Inferior parietal cortex (tissue), 1 donor: ENCODE results near the gene MGLL.
"Not testable (repeated sequence)": the region's sequence is repeated elsewhere in the genome, so short reads cannot be mapped to it uniquely, and the experiment has no call there.

ENCODE experiments used
- DNase-seq: peaks from one replicate; pipeline ENCODE4 v3.0.0-alpha.2; 2016; ENCODE audit errors: extremely low spot score

The MGLL gene

DNA sequence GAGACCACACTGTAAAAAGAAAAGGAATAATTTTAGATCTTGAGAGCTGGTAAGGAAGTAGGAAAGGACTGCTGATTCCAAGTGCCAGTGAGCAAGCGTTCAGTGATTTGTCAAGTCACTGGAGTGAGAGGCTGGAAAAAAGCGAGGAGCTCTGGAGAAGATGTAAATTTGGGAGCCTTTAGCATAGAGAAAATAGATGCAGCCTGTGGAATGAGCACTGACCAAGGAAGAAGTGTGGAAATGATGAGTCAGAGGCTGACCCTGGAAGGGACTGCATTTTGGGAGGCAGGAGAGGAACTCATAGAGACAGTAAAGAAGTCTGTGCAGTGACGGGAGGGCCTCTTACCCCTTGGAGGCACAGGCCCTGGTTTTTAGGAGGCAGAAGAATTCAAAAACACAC lies 166.7 kb downstream of the MGLL start:
- no peak for DNase-seq

GRCh38 chr3:127654993-127655392 lies 167.3 kb downstream of the MGLL start:
- not testable (repeated sequence) for DNase-seq

- no peak for DNase-seq
Observed at GRCh38 chr3:127654374-127654773, 167.9 kb downstream of the MGLL start.

GRCh38 chr3:127652246-127652995 lies 169.9 kb downstream of the MGLL start:
- DNase-seq = peak; percentile 72

- DNase-seq = no peak
Observed at GRCh38 chr3:127651516-127652172, 170.7 kb downstream of the MGLL start.

DNA sequence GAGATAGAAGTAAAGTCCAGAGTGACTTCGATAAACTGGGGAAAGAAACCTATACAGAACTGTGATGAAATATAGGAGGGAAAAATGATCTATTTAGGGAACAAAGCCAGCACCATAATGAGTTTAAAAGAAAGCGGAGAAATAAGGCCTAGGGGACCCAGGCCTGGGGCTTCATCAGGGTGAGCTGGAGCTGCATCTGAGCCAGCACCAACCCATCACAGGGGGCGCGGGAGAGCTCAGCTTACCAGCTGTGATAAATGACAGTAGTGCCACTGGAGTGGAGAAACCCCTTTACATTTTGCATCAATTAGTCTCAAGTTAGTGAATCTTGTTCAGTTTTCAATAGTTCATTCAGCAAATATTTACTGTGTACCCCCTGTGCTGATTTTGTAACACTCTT lies 172.1 kb downstream of the MGLL start:
- no peak for DNase-seq

DNA sequence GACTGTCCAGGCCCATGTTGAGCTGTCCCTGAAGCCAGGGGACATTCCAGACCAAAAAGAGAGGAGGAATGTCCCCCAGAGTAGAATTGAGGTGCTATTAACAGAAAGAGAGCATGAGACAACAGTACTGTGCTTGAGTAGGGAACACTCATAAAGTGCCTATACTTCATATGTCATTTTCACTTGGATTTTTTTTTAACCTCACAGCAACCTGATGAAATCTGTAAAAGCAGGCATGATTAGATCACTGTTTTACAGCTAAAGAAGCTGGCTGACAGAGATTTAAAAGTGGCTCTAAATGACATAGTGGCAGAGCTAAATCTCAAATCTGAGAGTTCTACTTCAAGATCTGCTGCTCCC lies 174.5 kb downstream of the MGLL start:
- DNase-seq = no peak

- no peak for DNase-seq
Observed at GRCh38 chr3:127647166-127647844, 175.0 kb downstream of the MGLL start.

GRCh38 chr3:127646501-127647046 lies 175.7 kb downstream of the MGLL start:
- no peak for DNase-seq

DNA sequence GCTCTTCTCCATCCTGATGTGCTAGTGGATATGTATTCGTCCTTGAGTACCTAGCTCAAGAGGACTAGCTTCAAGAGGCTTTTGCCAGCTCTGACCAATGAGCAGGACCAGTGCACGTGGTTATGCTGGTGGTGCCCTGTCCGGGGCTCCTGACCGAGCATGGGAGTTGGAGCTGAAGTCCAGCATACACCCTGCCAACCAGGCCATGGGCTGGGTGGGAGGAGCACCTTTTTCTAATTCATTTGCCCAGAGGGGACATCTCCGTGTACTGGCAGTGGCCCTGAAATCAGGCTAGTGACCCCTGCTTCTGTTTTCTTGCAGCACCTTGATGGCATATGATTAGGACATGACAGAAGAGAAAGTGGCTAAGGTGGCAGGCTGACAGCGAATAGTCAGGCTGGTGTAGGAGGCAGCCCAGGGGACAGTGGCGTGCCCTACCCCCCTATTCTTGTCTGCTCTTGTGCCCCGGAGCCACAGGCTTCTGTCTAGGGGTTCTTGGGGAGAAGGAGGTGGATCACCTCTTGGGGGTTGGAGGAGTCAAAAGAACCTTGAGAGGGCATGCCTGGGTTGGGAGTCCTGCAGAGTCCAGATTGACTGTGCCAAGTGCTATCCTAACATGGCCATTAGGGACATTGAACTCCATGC lies 176.8 kb downstream of the MGLL start:
- DNase-seq = no peak

GRCh38 chr3:127644641-127645370 lies 177.5 kb downstream of the MGLL start:
- no peak for DNase-seq

- no peak for DNase-seq
Observed at GRCh38 chr3:127640042-127640355, 182.3 kb downstream of the MGLL start.

- DNase-seq = no peak
Observed at GRCh38 chr3:127639173-127640041, 182.9 kb downstream of the MGLL start.
